KBM-7 (cell line): Measurements from ENCODE around the gene VDAC1.
A peak's percentile ranks its signal among the peaks of the same experiment; 100 is the strongest.

ENCODE experiments used
- DNase-seq: peaks from one replicate; pipeline ENCODE4 v3.0.0-alpha.2; 2015
- in situ Hi-C: fragments of 300-500 bp; cut with MboI; formaldehyde crosslinking; loops from 2 replicates; pipeline ENCODE4 v1.14.3; 2020; ENCODE audit warnings: low sequenced_read_pairs, low pct_unique_long_range_greater_than_20kb, mixed read lengths

VDAC1 gene

GRCh38 chr5:133998807-133999206 lies 6.0 kb downstream of the VDAC1 start:
- in situ Hi-C loops = no loop called here
- DNase-seq = no peak

GRCh38 chr5:133998042-133998441 lies 6.7 kb downstream of the VDAC1 start:
- in situ Hi-C loops = no loop called here

GRCh38 chr5:133996683-133997252 lies 8.0 kb downstream of the VDAC1 start:
- DNase-seq = peak; percentile 43

More at GRCh38 chr5:133998042-133998441, 6.7 kb downstream of the VDAC1 start:
- DNase-seq = no peak

GRCh38 chr5:133995883-133996563 lies 8.8 kb downstream of the VDAC1 start:
- DNase-seq = no peak

More at GRCh38 chr5:133996683-133997252, 8.0 kb downstream of the VDAC1 start:
- in situ Hi-C loops = no loop called here

GRCh38 chr5:133995341-133995740 lies 9.4 kb downstream of the VDAC1 start:
- no peak for DNase-seq
- in situ Hi-C loops = no loop called here

More at GRCh38 chr5:133995883-133996563, 8.8 kb downstream of the VDAC1 start:
- in situ Hi-C loops = no loop called here

- DNase-seq = no peak
- in situ Hi-C loops = no loop called here
Measured at GRCh38 chr5:133994990-133995333, 9.8 kb downstream of the VDAC1 start.

- no peak for DNase-seq
- in situ Hi-C loops = no loop called here
Measured at GRCh38 chr5:133994297-133994989, 10.3 kb downstream of the VDAC1 start.

- DNase-seq = no peak
- in situ Hi-C loops = no loop called here
Measured at GRCh38 chr5:133993185-133993936, 11.4 kb downstream of the VDAC1 start.

GRCh38 chr5:133992429-133993155 lies 12.2 kb downstream of the VDAC1 start:
- DNase-seq = no peak
- in situ Hi-C loops = no loop called here

- DNase-seq = no peak
- in situ Hi-C loops = no loop called here
Measured at GRCh38 chr5:133991171-133991910, 13.4 kb downstream of the VDAC1 start.

GRCh38 chr5:133990396-133990795 lies 14.4 kb downstream of the VDAC1 start:
- in situ Hi-C loops = no loop called here

GRCh38 chr5:133985540-133986180 lies 19.1 kb downstream of the VDAC1 start:
- in situ Hi-C loops = no loop called here
- DNase-seq = no peak

More at GRCh38 chr5:133990396-133990795, 14.4 kb downstream of the VDAC1 start:
- no peak for DNase-seq

- DNase-seq = no peak
- in situ Hi-C loops = no loop called here
Measured at GRCh38 chr5:133983674-133984073, 21.1 kb downstream of the VDAC1 start.

GRCh38 chr5:133981714-133982113 lies 23.1 kb downstream of the VDAC1 start:
- no peak for DNase-seq
- in situ Hi-C loops = no loop called here

- DNase-seq = no peak
- in situ Hi-C loops = no loop called here
Measured at GRCh38 chr5:133980652-133981051, 24.1 kb downstream of the VDAC1 start.

GRCh38 chr5:133978943-133979342 lies 25.8 kb downstream of the VDAC1 start:
- no peak for DNase-seq
- in situ Hi-C loops = no loop called here

GRCh38 chr5:133977858-133978257 lies 26.9 kb downstream of the VDAC1 start:
- in situ Hi-C loops = no loop called here
- DNase-seq = no peak

- in situ Hi-C loops = no loop called here
- DNase-seq = no peak
Measured at GRCh38 chr5:133977161-133977787, 27.5 kb downstream of the VDAC1 start.
